ENCODE measurements around the gene TRAM2.

GRCh38 chr6:52548353-52548713 lies 28.5 kb downstream of the TRAM2 start:
- TF ChIP-seq, protein P1, sequence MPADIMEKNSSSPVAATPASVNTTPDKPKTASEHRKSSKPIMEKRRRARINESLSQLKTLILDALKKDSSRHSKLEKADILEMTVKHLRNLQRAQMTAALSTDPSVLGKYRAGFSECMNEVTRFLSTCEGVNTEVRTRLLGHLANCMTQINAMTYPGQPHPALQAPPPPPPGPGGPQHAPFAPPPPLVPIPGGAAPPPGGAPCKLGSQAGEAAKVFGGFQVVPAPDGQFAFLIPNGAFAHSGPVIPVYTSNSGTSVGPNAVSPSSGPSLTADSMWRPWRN (IDR thresholded peaks at IDR 0.05; ENCODE audit: low read depth) = no peak
- TF ChIP-seq SIN3A (IDR thresholded peaks at IDR 0.05; ENCODE audit: borderline replicate concordance in 2 of 2, control insufficient read depth in 1 of 2, low read depth in 2 of 2, low read length in 2 of 2) (no peak), EZH2 (IDR thresholded peaks at IDR 0.05; ENCODE audit: borderline replicate concordance, low read depth, low read length) (no peak)
